ENCODE results near the gene NPAS3. TPM values are rescaled to one million over a fixed set of nuclear protein-coding genes. Genes with fewer than 3 reads are reported as not detected.

The NPAS3 gene
- total and polyA plus RNA-seq, 11 donors: 0.15 to 3.4 (median 0.92) TPM

- no peak overlapping the region for H3K4me3 ChIP-seq
- intact Hi-C loops (cut with DNase I): no loop called here
- WGBS, 4 donors: 83 to 86% (median 84%) methylated on average over 5 of the region's 5 CpGs
- DNase-seq (no peak), ATAC-seq (no peak)
- TF ChIP-seq POLR2A (IDR thresholded peaks at IDR 0.05): no peak
- TF ChIP-seq, protein P1, sequence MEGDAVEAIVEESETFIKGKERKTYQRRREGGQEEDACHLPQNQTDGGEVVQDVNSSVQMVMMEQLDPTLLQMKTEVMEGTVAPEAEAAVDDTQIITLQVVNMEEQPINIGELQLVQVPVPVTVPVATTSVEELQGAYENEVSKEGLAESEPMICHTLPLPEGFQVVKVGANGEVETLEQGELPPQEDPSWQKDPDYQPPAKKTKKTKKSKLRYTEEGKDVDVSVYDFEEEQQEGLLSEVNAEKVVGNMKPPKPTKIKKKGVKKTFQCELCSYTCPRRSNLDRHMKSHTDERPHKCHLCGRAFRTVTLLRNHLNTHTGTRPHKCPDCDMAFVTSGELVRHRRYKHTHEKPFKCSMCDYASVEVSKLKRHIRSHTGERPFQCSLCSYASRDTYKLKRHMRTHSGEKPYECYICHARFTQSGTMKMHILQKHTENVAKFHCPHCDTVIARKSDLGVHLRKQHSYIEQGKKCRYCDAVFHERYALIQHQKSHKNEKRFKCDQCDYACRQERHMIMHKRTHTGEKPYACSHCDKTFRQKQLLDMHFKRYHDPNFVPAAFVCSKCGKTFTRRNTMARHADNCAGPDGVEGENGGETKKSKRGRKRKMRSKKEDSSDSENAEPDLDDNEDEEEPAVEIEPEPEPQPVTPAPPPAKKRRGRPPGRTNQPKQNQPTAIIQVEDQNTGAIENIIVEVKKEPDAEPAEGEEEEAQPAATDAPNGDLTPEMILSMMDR (IDR thresholded peaks at IDR 0.05): no peak
- H3K4me1 ChIP-seq: no peaks in the 10 kb centered on the region
- H3K27ac ChIP-seq: no peak overlapping the region
- no peaks in the 10 kb centered on the region for H3K36me3 ChIP-seq
- H3K9me3 ChIP-seq: no peaks in the 10 kb centered on the region
- no peaks in the 10 kb centered on the region for H3K27me3 ChIP-seq
These were observed 96.9 kb downstream of the NPAS3 start for GRCh38 chr14:33035416-33036194.

DNA sequence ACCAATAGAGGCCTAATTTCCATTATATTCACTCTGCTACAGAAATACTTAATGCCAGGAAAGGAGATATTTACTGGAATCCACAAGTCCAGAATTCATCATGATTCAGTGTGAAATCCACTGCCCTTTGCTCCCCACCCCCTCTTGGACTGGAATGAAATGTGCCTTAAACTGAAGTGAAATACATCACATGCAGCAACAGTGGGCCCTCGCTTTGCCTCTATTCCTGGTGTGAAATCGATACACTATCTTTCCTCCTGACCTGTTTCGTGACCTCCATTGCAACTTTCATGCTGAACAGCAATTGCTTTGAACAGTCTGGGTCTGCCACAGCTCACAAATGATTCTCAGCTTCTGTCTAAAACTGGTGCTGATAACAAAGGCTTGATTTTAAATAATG lies 100.6 kb downstream of the NPAS3 start:
- Histone ChIP-seq H3K9me3 (peaks cover 0 to 19% (median 0%) of the 10 kb centered on the region in 12 donors), H3K36me3 (no peaks in the 10 kb centered on the region), H3K27ac (no peak overlapping the region), H3K4me3 (no peak overlapping the region), H3K27me3 (no peaks in the 10 kb centered on the region), H3K4me1 (no peaks in the 10 kb centered on the region)
- 69 to 77% (median 75%) methylated on average over 3 of the region's 3 CpGs for WGBS, 4 donors
- DNase-seq (no peak), ATAC-seq (no peak)
- TF ChIP-seq, protein P1 (IDR thresholded peaks at IDR 0.05): no peak
- no peak for TF ChIP-seq POLR2A (IDR thresholded peaks at IDR 0.05)
- intact Hi-C loops (cut with DNase I): no loop called here

DNA sequence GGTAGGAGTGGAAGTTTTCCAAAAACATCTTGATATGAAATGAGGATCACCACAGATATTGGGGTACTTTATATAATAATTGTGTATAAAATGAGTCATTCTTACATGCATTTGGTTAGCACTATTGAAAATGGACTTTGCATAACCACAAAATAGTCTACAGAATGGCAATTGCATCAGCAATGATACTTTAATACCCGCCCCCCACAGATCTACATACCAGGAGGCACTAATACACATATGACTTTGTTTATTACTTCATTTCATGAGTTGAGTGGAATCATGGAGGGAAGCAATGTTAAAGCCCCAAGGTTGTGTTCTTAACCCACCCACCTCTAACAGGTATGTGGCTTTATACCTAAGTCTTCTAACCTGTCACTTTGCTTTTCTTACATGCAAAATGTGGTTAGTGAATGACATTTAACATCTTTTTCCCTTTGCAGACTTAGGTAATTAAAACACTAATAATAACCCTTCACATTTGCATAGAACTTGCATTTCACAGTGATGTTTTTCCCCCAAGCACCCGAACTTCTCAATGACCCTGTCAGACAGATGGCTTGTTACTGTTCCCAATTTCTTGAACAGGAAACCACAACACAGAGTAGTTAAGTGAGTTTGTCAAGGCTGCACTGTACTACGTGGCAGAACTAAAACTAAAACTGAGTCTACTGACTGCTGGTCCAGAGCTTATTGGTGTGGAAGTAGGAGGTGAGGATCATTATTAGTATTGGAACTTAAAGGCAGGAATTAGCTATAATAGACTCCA lies 101.9 kb downstream of the NPAS3 start:
- H3K4me1 ChIP-seq: no peaks in the 10 kb centered on the region
- H3K27me3 ChIP-seq: no peaks in the 10 kb centered on the region
- no peak for TF ChIP-seq POLR2A (IDR thresholded peaks at IDR 0.05)
- TF ChIP-seq, protein P1 (IDR thresholded peaks at IDR 0.05): no peak
- H3K27ac ChIP-seq: no peak overlapping the region
- no peaks in the 10 kb centered on the region for H3K36me3 ChIP-seq
- ATAC-seq (no peak), DNase-seq (no peak)
- H3K4me3 ChIP-seq: no peak overlapping the region
- 78 to 91% (median 84%) methylated on average over 3 of the region's 3 CpGs for WGBS, 4 donors
- H3K9me3 ChIP-seq: peaks cover 0 to 19% (median 0%) of the 10 kb centered on the region in 12 donors
- intact Hi-C loops (cut with DNase I): no loop called here

- H3K4me3 ChIP-seq: no peak overlapping the region
- DNase-seq: no peak
- H3K4me1 ChIP-seq: no peaks in the 10 kb centered on the region
- 64 to 71% (median 67%) methylated on average over 1 of the region's 1 CpG for WGBS, 4 donors
- H3K27ac ChIP-seq: no peak overlapping the region
- no peaks in the 10 kb centered on the region for H3K27me3 ChIP-seq
- TF ChIP-seq, protein P1 (IDR thresholded peaks at IDR 0.05): no peak
- no peak for TF ChIP-seq POLR2A (IDR thresholded peaks at IDR 0.05)
- intact Hi-C loops (cut with DNase I): no loop called here
- ATAC-seq: no peak
- H3K36me3 ChIP-seq: no peaks in the 10 kb centered on the region
- H3K9me3 ChIP-seq: peaks cover 0 to 19% (median 0%) of the 10 kb centered on the region in 12 donors
These were observed 103.9 kb downstream of the NPAS3 start for GRCh38 chr14:33042591-33042990.
